HepG2 (cell line): ENCODE data around the gene FRMD4A. TPM values are rescaled to one million over a fixed set of nuclear protein-coding genes. Genes with fewer than 3 reads are reported as not detected.

Experiments
- ARNTL ChIP-seq: sonication (generic); formaldehyde crosslinking; IDR thresholded peaks from 2 replicates; pipeline ENCODE4 v1.4.0; 2020; ENCODE audit warnings: mild to moderate bottlenecking, missing genetic modification reagents
- ATF6 ChIP-seq: sonication (generic); formaldehyde crosslinking; conservative IDR thresholded peaks from 2 replicates; pipeline ENCODE4 v1.4.0; 2020; ENCODE audit warnings: missing genetic modification reagents
- HOXA9 ChIP-seq: sonication (generic); formaldehyde crosslinking; IDR thresholded peaks from 2 replicates; pipeline ENCODE4 v1.8.1; 2022; ENCODE audit warnings: missing genetic modification reagents, mild to moderate bottlenecking, moderate library complexity, borderline replicate concordance
- KAT8 ChIP-seq: IDR thresholded peaks from 2 replicates; pipeline ENCODE4 v1.6.1; 2016; ENCODE audit warnings: missing genetic modification reagents, missing compliant biosample characterization
- KLF6 ChIP-seq: IDR thresholded peaks from 2 replicates; pipeline ENCODE4 v1.8.0; 2016; ENCODE audit warnings: missing biosample characterization, missing genetic modification reagents
- MIER3 ChIP-seq: IDR thresholded peaks from 2 replicates; pipeline ENCODE4 v1.6.1; 2016; ENCODE audit warnings: missing compliant biosample characterization, borderline replicate concordance
- RERE ChIP-seq: IDR thresholded peaks from 2 replicates; pipeline ENCODE4 v1.6.1; 2016; ENCODE audit warnings: low read depth, missing genetic modification reagents, missing compliant biosample characterization
- SMYD3 ChIP-seq: sonication (generic); formaldehyde crosslinking; IDR thresholded peaks from 2 replicates; pipeline ENCODE4 v1.8.1; 2023; ENCODE audit warnings: mild to moderate bottlenecking, missing genetic modification reagents
- TFDP1 ChIP-seq: IDR thresholded peaks from 2 replicates; pipeline ENCODE4 v1.6.1; 2016; ENCODE audit warnings: missing compliant biosample characterization, missing genetic modification reagents, borderline replicate concordance
- THAP9 ChIP-seq: sonication (generic); formaldehyde crosslinking; IDR thresholded peaks from 2 replicates; pipeline ENCODE4; 2020; ENCODE audit warnings: missing genetic modification reagents, mild to moderate bottlenecking, borderline replicate concordance
- ZBTB21 ChIP-seq: sonication (generic); formaldehyde crosslinking; IDR thresholded peaks from 2 replicates; pipeline ENCODE4 v1.4.0; 2020; ENCODE audit warnings: missing genetic modification reagents
- ZFP82 ChIP-seq: sonication (generic); formaldehyde crosslinking; IDR thresholded peaks from 2 replicates; pipeline ENCODE4 v1.5.1; 2020; ENCODE audit warnings: mild to moderate bottlenecking, missing genetic modification reagents, borderline replicate concordance
- ZNF350 ChIP-seq: sonication (generic); formaldehyde crosslinking; IDR thresholded peaks from 2 replicates; pipeline ENCODE4 v1.4.0; 2020; ENCODE audit warnings: mild to moderate bottlenecking, low read depth, missing genetic modification reagents, borderline replicate concordance
- ZNF598 ChIP-seq: sonication (generic); formaldehyde crosslinking; IDR thresholded peaks from 2 replicates; pipeline ENCODE4 v1.5.1; 2020; ENCODE audit warnings: mild to moderate bottlenecking, missing genetic modification reagents, borderline replicate concordance
- polyA plus RNA-seq, 8 experiments: library from polyadenylated mRNA; depleted of rRNA in 3 of 8; stranded (reverse) in 7 of 8; unstranded in 1 of 8; fragments of >200 nt; fragmentation: Illumina TruSeq in 4 of 8; extraction: Trizol in 4 of 8; gene quantifications; 2 replicates each; pipeline versions ENCODE4 v1.2.1 to v1.2.3, GENCODE V29; 2011 to 2016; ENCODE audit warnings: low read depth in 4 of 8, missing spikeins in 1 of 8, mixed read lengths in 1 of 8; ENCODE audit not compliant: insufficient read depth in 1 of 8
- total RNA-seq, 5 experiments: library from RNA; depleted of rRNA; stranded (reverse); fragments of >200 nt; fragmentation: Illumina TruSeq; extraction: Trizol; gene quantifications; 2 replicates each; pipeline ENCODE4 v1.2.3, GENCODE V29; 2016; ENCODE audit warnings: low read depth in 1 of 5

The FRMD4A gene
- total and polyA plus RNA-seq, 2 of the 13 experiments (the other 11 are each of a cell fraction or from before 2014, with no cell fraction given), result 0.09 to 0.26 TPM

GRCh38 chr10:14259696-14260566 is 70.8 kb downstream of the FRMD4A start (continued):
- TF ChIP-seq TFDP1 (CRISPR knock-in tag) (0 out of 2 replicates have a peak, but pooled peaks have one; percentile 15), ZBTB21 (CRISPR knock-in tag) (no peak), ZNF598 (no peak), ATF6 (CRISPR knock-in tag) (no peak), HOXA9 (no peak), ZFP82 (no peak), KLF6 (CRISPR knock-in tag) (no peak), MIER3 (CRISPR knock-in tag) (peak; percentile 71; the same call in 1 of the 2 replicates), KAT8 (peak; percentile 51; the same call in 1 of the 2 replicates), SMYD3 (CRISPR knock-in tag) (no peak), ZNF350 (no peak), RERE (CRISPR knock-in tag) (peak; percentile 84), THAP9 (CRISPR knock-in tag) (no peak), ARNTL (CRISPR knock-in tag) (no peak)
